ENCODE results near the gene STAU1. TPM values are rescaled to one million over a fixed set of nuclear protein-coding genes. Genes with fewer than 3 reads are reported as not detected.
"Not testable (repeated sequence)": the region's sequence is repeated elsewhere in the genome, so short reads cannot be mapped to it uniquely, and the experiment has no call there.

STAU1 gene
- total and polyA plus RNA-seq, 2 experiments from 2014 or later: 62.6 to 70.1 TPM

DNA sequence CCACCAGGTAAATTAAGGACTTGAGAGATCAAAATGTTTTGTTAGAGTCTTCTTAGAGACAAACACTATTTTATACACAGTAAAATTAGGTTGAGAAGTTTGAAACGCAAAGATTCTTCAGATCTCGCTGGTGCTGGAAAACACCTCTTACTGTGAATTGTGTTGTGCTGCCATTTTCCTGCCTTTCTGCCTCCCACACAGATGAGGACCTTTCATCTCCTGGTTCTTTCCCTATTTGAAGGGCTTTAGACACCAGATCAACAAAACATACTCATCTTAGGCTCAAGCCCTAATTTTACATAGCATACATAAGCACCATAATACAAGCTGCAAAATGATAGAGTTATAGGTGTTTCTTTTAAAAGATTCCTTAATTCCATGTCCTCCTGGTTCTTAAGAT is 18.6 kb downstream of the STAU1 start:
- H3K27ac ChIP-seq: no peak overlapping the region
- no peak overlapping the region for H3K4me3 ChIP-seq
- no peak for TF ChIP-seq CTCF (IDR thresholded peaks at IDR 0.05; ENCODE audit: low read depth, low read length)
- no peak for DNase-seq (ENCODE audit: low read depth in 1 of 2, low spot score in 1 of 2)
- H3K9me3 ChIP-seq (ENCODE audit: low read depth): no peaks in the 10 kb centered on the region
- H3K4me1 ChIP-seq (ENCODE audit: low read depth): peaks cover 12% of the 10 kb centered on the region
- H3K27me3 ChIP-seq: no peaks in the 10 kb centered on the region
- peaks cover 22% of the 10 kb centered on the region for H3K36me3 ChIP-seq

- H3K27ac ChIP-seq; H3K4me3 ChIP-seq; DNase-seq (ENCODE audit: low read depth in 1 of 2, low spot score in 1 of 2); H3K27me3 ChIP-seq; H3K9me3 ChIP-seq (ENCODE audit: low read depth): not testable (repeated sequence)
- H3K4me1 ChIP-seq (ENCODE audit: low read depth): peaks cover 12% of the 10 kb centered on the region
- H3K36me3 ChIP-seq: peaks cover 24% of the 10 kb centered on the region
These were observed 19.3 kb downstream of the STAU1 start for GRCh38 chr20:49168864-49169263.

GRCh38 chr20:49167811-49168507 is 20.2 kb downstream of the STAU1 start:
- no peaks in the 10 kb centered on the region for H3K27me3 ChIP-seq
- no peak overlapping the region for H3K4me3 ChIP-seq
- no peak for TF ChIP-seq CTCF (IDR thresholded peaks at IDR 0.05; ENCODE audit: low read depth, low read length)
- H3K36me3 ChIP-seq: peaks cover 19% of the 10 kb centered on the region
- peak in 1 of 2 donors; percentile 32 for DNase-seq (ENCODE audit: low read depth in 1 of 2, low spot score in 1 of 2)
- peak overlapping the region; percentile 67 for H3K27ac ChIP-seq
- H3K9me3 ChIP-seq (ENCODE audit: low read depth): no peaks in the 10 kb centered on the region
- peaks cover 12% of the 10 kb centered on the region for H3K4me1 ChIP-seq (ENCODE audit: low read depth)

- peaks cover 12% of the 10 kb centered on the region for H3K4me1 ChIP-seq (ENCODE audit: low read depth)
- H3K27ac ChIP-seq: peak overlapping the region; percentile 67
- no peaks in the 10 kb centered on the region for H3K27me3 ChIP-seq
- no peaks in the 10 kb centered on the region for H3K9me3 ChIP-seq (ENCODE audit: low read depth)
- DNase-seq (ENCODE audit: low read depth in 1 of 2, low spot score in 1 of 2): no peak
- no peak overlapping the region for H3K4me3 ChIP-seq
- no peak for TF ChIP-seq CTCF (IDR thresholded peaks at IDR 0.05; ENCODE audit: low read depth, low read length)
- peaks cover 13% of the 10 kb centered on the region for H3K36me3 ChIP-seq
These were observed 21.3 kb downstream of the STAU1 start for GRCh38 chr20:49166534-49167449.

DNA sequence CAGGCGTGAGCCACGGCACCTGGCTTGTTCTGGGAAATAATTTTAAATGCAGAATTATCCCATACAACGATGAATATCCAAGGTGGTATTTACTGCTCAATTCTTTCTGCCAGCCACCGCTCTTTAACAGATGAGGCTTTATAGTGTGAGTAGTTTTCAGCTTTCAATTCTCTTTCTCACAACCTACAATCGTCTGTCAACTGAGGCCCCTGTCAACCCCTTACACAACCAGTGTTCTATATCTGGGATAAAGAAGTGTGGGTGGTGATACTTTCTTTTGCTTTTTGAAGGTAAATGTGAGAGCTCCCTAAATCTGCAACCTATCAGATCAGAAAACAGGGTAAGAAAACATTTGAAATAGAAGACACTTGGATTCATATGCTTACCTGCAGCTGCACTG is 22.5 kb downstream of the STAU1 start:
- H3K27me3 ChIP-seq: no peaks in the 10 kb centered on the region
- H3K4me3 ChIP-seq: no peak overlapping the region
- peaks cover 12% of the 10 kb centered on the region for H3K4me1 ChIP-seq (ENCODE audit: low read depth)
- DNase-seq (ENCODE audit: low read depth in 1 of 2, low spot score in 1 of 2): no peak
- no peak for TF ChIP-seq CTCF (IDR thresholded peaks at IDR 0.05; ENCODE audit: low read depth, low read length)
- no peaks in the 10 kb centered on the region for H3K9me3 ChIP-seq (ENCODE audit: low read depth)
- H3K36me3 ChIP-seq: peaks cover 13% of the 10 kb centered on the region
- H3K27ac ChIP-seq: no peak overlapping the region

GRCh38 chr20:49163696-49164095 is 24.4 kb downstream of the STAU1 start:
- no peak overlapping the region for H3K4me3 ChIP-seq
- no peak for DNase-seq (ENCODE audit: low read depth in 1 of 2, low spot score in 1 of 2)
- H3K36me3 ChIP-seq: peaks cover 13% of the 10 kb centered on the region
- TF ChIP-seq CTCF (IDR thresholded peaks at IDR 0.05; ENCODE audit: low read depth, low read length): no peak
- no peaks in the 10 kb centered on the region for H3K9me3 ChIP-seq (ENCODE audit: low read depth)
- no peak overlapping the region for H3K27ac ChIP-seq
- peaks cover 12% of the 10 kb centered on the region for H3K4me1 ChIP-seq (ENCODE audit: low read depth)
- H3K27me3 ChIP-seq: no peaks in the 10 kb centered on the region

All from cardiac muscle cell (in vitro differentiated cells and primary cell).